ENCODE data around the gene ZNF222.

- TF ChIP-seq CTCF (IDR thresholded peaks at IDR 0.05 in 4 of 5, conservative IDR thresholded peaks at IDR 0.05 in 1 of 5) (no peak), POLR2A (IDR thresholded peaks at IDR 0.05) (no peak)
Measured at GRCh38 chr19:43997631-43998290, 27.4 kb upstream of the ZNF222 start.

Measured in gastrocnemius medialis (tissue), 4 donors.